ENCODE results near the gene NFKBIL1. TPM values are rescaled to one million over a fixed set of nuclear protein-coding genes. Genes with fewer than 3 reads are reported as not detected.
A peak's percentile ranks its signal among the peaks of the same experiment; 100 is the strongest.
"Not testable (repeated sequence)": the region's sequence is repeated elsewhere in the genome, so short reads cannot be mapped to it uniquely, and the experiment has no call there.

The NFKBIL1 gene
- total RNA-seq = 10 to 100 TPM; 25.2 to 44.4 (median 28.5) TPM

DNA sequence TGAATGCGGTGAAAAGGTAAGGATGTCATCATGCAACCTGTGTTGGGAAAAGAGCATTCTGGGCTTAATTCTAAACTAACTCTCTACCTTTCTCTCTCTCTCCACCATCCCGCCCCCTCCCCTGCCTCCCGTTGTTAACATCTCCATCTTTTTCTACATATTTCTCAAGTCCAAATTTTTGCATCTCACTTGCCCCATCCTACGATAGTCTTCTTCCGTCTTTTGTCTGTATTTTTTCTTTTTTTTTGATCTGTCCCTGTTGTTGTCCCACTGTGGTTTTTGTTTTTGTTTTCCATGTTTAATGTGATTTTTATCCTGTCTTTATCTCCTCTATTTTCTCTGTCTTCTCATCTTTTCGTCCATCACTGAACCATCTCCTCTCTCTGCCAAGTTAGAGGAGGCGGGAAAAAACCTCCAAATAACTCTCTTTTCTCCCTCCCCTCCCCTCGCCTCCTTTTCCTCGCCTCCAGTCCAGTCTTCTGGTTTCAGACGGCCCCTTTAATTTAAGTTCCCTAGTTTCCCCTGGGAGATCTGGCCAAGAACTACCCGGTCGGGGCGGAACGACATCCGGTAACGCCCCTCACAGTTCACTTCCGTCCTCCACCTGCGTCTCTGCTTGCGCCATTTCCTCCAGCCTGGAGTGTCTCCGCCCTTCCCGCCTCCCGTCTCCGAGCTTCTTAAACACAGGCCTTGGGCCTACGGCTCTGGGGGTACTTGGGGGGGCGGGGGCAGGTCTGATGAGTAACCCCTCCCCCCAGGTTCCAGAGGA is at the start of gene NFKBIL1:
Gene NFKBIL1, plus strand, starts transcription at position 651 of the 769 bp plus-strand sequence. Its CDS starts 87 bp downstream, at position 738.
- TF ChIP-seq POLR2A (IDR thresholded peaks at IDR 0.05) (no peak), CTCF (IDR thresholded peaks at IDR 0.05) (no peak)
- WGBS, 2 donors = 0 to 1% methylated on average over 25 of the region's 25 CpGs
- intact Hi-C loops (cut with DNase I; ENCODE audit: low total_unique reads) = loop anchor here (5.0 kb wide), 1 partner anchor 50 kb away; no protein-coding TSS in a partner anchor

DNA sequence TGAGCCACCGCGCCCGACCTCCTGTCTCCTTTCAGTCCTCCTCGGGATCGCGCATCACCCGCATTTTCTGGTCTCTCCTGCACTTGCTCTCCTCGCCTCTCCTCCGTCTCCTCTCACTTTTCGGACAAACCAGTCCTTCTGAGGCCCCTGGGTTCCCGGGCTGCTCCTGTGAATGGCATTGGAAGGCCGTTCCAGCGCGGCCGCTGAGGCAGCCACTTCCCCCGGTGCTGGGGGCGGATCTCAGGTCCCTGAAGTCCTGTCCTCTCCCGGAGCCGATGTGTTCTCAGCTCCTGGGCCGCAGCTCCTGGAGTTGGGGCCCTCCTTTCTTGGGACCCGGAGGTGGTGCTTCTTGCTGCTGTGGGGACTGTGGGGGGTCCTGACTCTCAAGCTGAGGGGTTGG is 48.7 kb upstream of the NFKBIL1 start:
- no peak for TF ChIP-seq POLR2A (IDR thresholded peaks at IDR 0.05)
- no peak for TF ChIP-seq CTCF (IDR thresholded peaks at IDR 0.05)
- no peak overlapping the region for H3K4me3 ChIP-seq (ENCODE audit: low read depth, poor library complexity, severe bottlenecking)
- intact Hi-C loops (cut with DNase I; ENCODE audit: low total_unique reads) = no loop called here
- 10 to 28% methylated on average over 20 to 21 of the region's 21 CpGs for WGBS, 2 donors
- no peak for DNase-seq (ENCODE audit: low spot score in 2 of 2)

More for the DNA sequence above, at the start of gene NFKBIL1:
- DNase-seq (ENCODE audit: low spot score in 2 of 2) = peak; percentile 96 to 99
- H3K4me3 ChIP-seq (ENCODE audit: low read depth, poor library complexity, severe bottlenecking) = no peak within 1 kb of the TSS

GRCh38 chr6:31499648-31500047 is 47.8 kb upstream of the NFKBIL1 start:
- intact Hi-C loops (cut with DNase I; ENCODE audit: low total_unique reads); H3K4me3 ChIP-seq (ENCODE audit: low read depth, poor library complexity, severe bottlenecking); DNase-seq (ENCODE audit: low spot score in 2 of 2): not testable (repeated sequence)
- 93 to 97% methylated on average over 1 to 2 of the region's 2 CpGs for WGBS, 2 donors

GRCh38 chr6:31502586-31502985 is 44.8 kb upstream of the NFKBIL1 start:
- H3K4me3 ChIP-seq (ENCODE audit: low read depth, poor library complexity, severe bottlenecking) = no peak overlapping the region
- no peak for DNase-seq (ENCODE audit: low spot score in 2 of 2)
- intact Hi-C loops (cut with DNase I; ENCODE audit: low total_unique reads) = no loop called here
- TF ChIP-seq CTCF (IDR thresholded peaks at IDR 0.05) = no peak
- no peak for TF ChIP-seq POLR2A (IDR thresholded peaks at IDR 0.05)

GRCh38 chr6:31509036-31509435 is 38.4 kb upstream of the NFKBIL1 start:
- H3K4me3 ChIP-seq (ENCODE audit: low read depth, poor library complexity, severe bottlenecking); intact Hi-C loops (cut with DNase I; ENCODE audit: low total_unique reads); DNase-seq (ENCODE audit: low spot score in 2 of 2): not testable (repeated sequence)
- 0 to 50% methylated on average over 1 to 2 of the region's 2 CpGs for WGBS, 2 donors

- DNase-seq (ENCODE audit: low spot score in 2 of 2) = no peak
- WGBS, 2 donors = 73 to 77% methylated on average over 4 of the region's 4 CpGs
- intact Hi-C loops (cut with DNase I; ENCODE audit: low total_unique reads) = no loop called here
- no peak overlapping the region for H3K4me3 ChIP-seq (ENCODE audit: low read depth, poor library complexity, severe bottlenecking)
- TF ChIP-seq CTCF (IDR thresholded peaks at IDR 0.05) (no peak), POLR2A (IDR thresholded peaks at IDR 0.05) (no peak)
Measured at GRCh38 chr6:31510007-31510406, 37.4 kb upstream of the NFKBIL1 start.
